Epithelial cell of proximal tubule (primary cell): ENCODE results near the gene HTR3C. TPM values are rescaled to one million over a fixed set of nuclear protein-coding genes. Genes with fewer than 3 reads are reported as not detected.
"Not testable (repeated sequence)": the region's sequence is repeated elsewhere in the genome, so short reads cannot be mapped to it uniquely, and the experiment has no call there.

Experiments used
- DNase-seq: peaks from one replicate; pipeline ENCODE4 v3.0.0-alpha.2; 2011; ENCODE audit warnings: low read depth
- H3K4me3 ChIP-seq: 2 replicates; pipeline ENCODE4 v1.5.1; 2011; ENCODE audit warnings: low read depth, mild to moderate bottlenecking, low read length
- CTCF ChIP-seq: conservative IDR thresholded peaks from 2 replicates; pipeline ENCODE4 v1.5.1; 2012; ENCODE audit warnings: low read depth, mild to moderate bottlenecking, low read length
- total RNA-seq: library from RNA; depleted of rRNA; stranded (reverse); fragments of >200 nt; gene quantifications from 2 replicates; pipeline ENCODE4 v1.2.3, GENCODE V29; 2015

Gene HTR3C
- total RNA-seq, 1 donor from 2014 or later, result not detected

GRCh38 chr3:184031187-184031792, 21.6 kb upstream of the HTR3C start, which contains the start of gene HTR3D:
Gene HTR3D, plus strand, starts transcription at chr3:184031742. Its CDS starts 0 bp downstream, at chr3:184031742.
- no peak for TF ChIP-seq CTCF
- DNase-seq, result peak; percentile 55
- no peak within 1 kb of the TSS for H3K4me3 ChIP-seq

GRCh38 chr3:184037816-184038215, 15.0 kb upstream of the HTR3C start:
- no peak overlapping the region for H3K4me3 ChIP-seq
- no peak for DNase-seq
- TF ChIP-seq CTCF, result peak; percentile 21

DNA sequence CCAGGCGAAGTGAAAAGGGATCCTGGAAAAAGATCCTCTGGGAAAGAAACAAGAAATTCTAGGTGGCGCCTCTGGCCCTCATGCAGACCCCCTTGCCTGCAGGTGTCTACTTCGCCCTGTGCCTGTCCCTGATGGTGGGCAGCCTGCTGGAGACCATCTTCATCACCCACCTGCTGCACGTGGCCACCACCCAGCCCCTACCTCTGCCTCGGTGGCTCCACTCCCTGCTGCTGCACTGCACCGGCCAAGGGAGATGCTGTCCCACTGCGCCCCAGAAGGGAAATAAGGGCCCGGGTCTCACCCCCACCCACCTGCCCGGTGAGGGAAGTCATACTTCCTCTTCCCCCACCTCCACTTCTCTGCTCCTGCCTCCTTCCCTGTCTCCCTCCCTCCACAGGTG, 14.5 kb upstream of the HTR3C start:
- not testable (repeated sequence) for H3K4me3 ChIP-seq, DNase-seq

- H3K4me3 ChIP-seq, result no peak overlapping the region
- DNase-seq, result no peak
- TF ChIP-seq CTCF, result no peak
Observed at GRCh38 chr3:184039414-184039813, 13.4 kb upstream of the HTR3C start.

DNA sequence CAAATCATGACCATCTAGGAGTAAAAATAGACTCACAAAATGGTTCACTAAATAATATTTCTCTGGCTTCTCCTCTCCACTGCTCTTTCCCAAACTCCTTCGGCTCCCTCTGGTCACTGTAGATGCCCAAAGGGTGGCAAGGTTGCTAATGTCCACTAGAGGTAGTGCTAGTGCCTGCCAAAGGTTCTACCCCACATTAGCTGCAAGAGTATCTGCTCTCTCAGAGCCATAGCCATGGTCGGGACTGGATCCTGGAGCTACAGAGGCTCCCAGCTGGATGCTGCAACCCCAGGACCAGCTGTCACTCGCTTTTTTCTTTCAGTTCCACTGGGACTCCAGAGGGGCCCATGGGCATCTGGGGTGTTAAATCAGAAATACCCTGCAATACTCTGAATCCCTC, 12.8 kb upstream of the HTR3C start:
- DNase-seq, result no peak
- TF ChIP-seq CTCF, result peak; percentile 70
- no peak overlapping the region for H3K4me3 ChIP-seq

GRCh38 chr3:184042617-184043016, 10.2 kb upstream of the HTR3C start:
- no peak for TF ChIP-seq CTCF
- no peak overlapping the region for H3K4me3 ChIP-seq
- DNase-seq, result no peak

- TF ChIP-seq CTCF, result no peak
Observed at GRCh38 chr3:184045995-184046394, 6.9 kb upstream of the HTR3C start.

More at GRCh38 chr3:184045995-184046394, 6.9 kb upstream of the HTR3C start:
- DNase-seq, result no peak
- no peak overlapping the region for H3K4me3 ChIP-seq
